Parathyroid adenoma (tissue), 2 donors: Measurements from ENCODE around the gene EXOSC2.

ENCODE experiments used
- H2AFZ ChIP-seq: fragments of 300-600 bp; sonication (generic); one replicate; pipeline ENCODE4 v1.7.0; 2017; ENCODE audit warnings: antibody characterized with exemption, mild to moderate bottlenecking
- H3K27ac ChIP-seq: fragments of 300-600 bp; sonication (generic); one replicate; pipeline ENCODE4 v1.7.0; 2017
- H3K27me3 ChIP-seq: fragments of 300-600 bp; sonication (generic); one replicate; pipeline ENCODE4 v1.7.0; 2017; ENCODE audit warnings: low read length; ENCODE audit not compliant: control insufficient read depth, insufficient read depth
- H3K36me3 ChIP-seq: fragments of 300-600 bp; sonication (generic); one replicate; pipeline ENCODE4 v1.7.0; 2017; ENCODE audit warnings: low read length; ENCODE audit not compliant: control insufficient read depth, insufficient read depth
- H3K4me1 ChIP-seq: fragments of 300-600 bp; sonication (generic); one replicate; pipeline ENCODE4 v1.7.0; 2017; ENCODE audit warnings: control low read depth
- H3K4me2 ChIP-seq: fragments of 300-600 bp; sonication (generic); one replicate; pipeline ENCODE4 v1.7.0; 2017; ENCODE audit warnings: low read length
- H3K4me3 ChIP-seq: fragments of 300-600 bp; sonication (generic); one replicate; pipeline ENCODE4 v1.7.0; 2017; ENCODE audit warnings: low read depth, low read length
- H3K79me2 ChIP-seq: fragments of 300-600 bp; sonication (generic); one replicate; pipeline ENCODE4 v1.7.0; 2017; ENCODE audit warnings: control low read depth
- H3K9ac ChIP-seq: fragments of 300-600 bp; sonication (generic); one replicate; pipeline ENCODE4 v1.7.0; 2017; ENCODE audit warnings: mild to moderate bottlenecking
- H3K9me3 ChIP-seq: fragments of 300-600 bp; sonication (generic); one replicate; pipeline ENCODE4 v1.7.0; 2017; ENCODE audit warnings: low read length; ENCODE audit not compliant: control insufficient read depth
- CTCF ChIP-seq: fragments of 300-600 bp; sonication (generic); IDR thresholded peaks from one replicate; pipeline ENCODE4 v1.7.0; 2017; ENCODE audit warnings: antibody characterized with exemption, mild to moderate bottlenecking
- donor health status: primary hyperparathyroidism.

EXOSC2 gene

GRCh38 chr9:130714586-130715110 lies 21.1 kb downstream of the EXOSC2 start:
- no peak for TF ChIP-seq CTCF
- H3K79me2 ChIP-seq: peaks cover 19% of the 10 kb centered on the region
- H3K36me3 ChIP-seq: no peaks in the 10 kb centered on the region
- peak overlapping the region; percentile 98 for H3K27ac ChIP-seq
- H3K4me2 ChIP-seq: peak overlapping the region; percentile 100
- no peaks in the 10 kb centered on the region for H3K4me1 ChIP-seq
- no peak overlapping the region for H2AFZ ChIP-seq
- peak overlapping the region; percentile 97 for H3K4me3 ChIP-seq
- no peak overlapping the region for H3K9ac ChIP-seq
- H3K27me3 ChIP-seq: no peaks in the 10 kb centered on the region
- no peaks in the 10 kb centered on the region for H3K9me3 ChIP-seq

DNA sequence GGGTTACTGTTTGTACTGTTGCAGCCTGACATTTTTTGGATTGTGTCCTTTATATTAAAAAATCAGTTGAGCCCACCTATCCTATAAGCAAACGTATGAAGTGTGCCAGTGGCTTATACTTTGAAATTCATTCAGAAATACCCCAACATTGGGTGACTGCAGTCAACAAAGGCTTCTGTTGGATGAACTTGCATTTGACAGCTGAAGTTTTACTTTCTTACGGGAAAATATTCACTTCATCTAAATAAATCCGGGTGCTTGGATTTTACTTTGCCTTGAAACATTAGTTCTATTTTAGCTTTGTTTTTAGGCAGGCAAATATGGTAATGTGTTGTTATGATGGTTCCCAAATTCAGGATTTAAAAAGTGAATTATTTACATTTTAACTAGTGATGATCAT lies 21.7 kb downstream of the EXOSC2 start:
- Histone ChIP-seq H3K36me3 (no peaks in the 10 kb centered on the region), H2AFZ (no peak overlapping the region), H3K4me1 (no peaks in the 10 kb centered on the region), H3K9me3 (no peaks in the 10 kb centered on the region), H3K27me3 (no peaks in the 10 kb centered on the region), H3K27ac (no peak overlapping the region), H3K9ac (no peak overlapping the region), H3K4me3 (peak overlapping the region; percentile 97), H3K4me2 (peak overlapping the region; percentile 100), H3K79me2 (peaks cover 22% of the 10 kb centered on the region)
- no peak for TF ChIP-seq CTCF

DNA sequence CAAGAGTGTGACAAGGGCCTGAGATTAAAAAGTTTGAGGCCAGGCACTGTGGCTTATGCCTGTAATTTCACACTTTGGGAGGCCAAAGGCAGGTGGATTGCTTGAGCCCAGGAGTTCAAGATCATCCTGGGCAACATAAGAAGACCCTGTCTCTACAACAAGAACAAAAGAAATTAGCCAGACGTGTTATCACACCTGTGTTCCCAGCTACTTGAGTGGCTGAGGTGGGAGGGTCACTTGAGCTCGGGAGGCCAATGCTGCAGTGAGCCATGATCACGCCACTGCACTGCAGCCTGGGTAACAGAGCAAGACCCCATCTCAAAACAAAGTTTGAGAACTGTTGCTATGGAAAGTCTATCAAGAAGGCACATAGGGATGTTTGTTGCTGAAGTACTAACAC lies 25.0 kb downstream of the EXOSC2 start:
- no peak overlapping the region for H3K27ac ChIP-seq
- no peaks in the 10 kb centered on the region for H3K9me3 ChIP-seq
- no peaks in the 10 kb centered on the region for H3K27me3 ChIP-seq
- no peaks in the 10 kb centered on the region for H3K4me1 ChIP-seq
- no peak for TF ChIP-seq CTCF
- no peak overlapping the region for H3K4me3 ChIP-seq
- H3K36me3 ChIP-seq: no peaks in the 10 kb centered on the region
- peaks cover 27% of the 10 kb centered on the region for H3K79me2 ChIP-seq
- no peak overlapping the region for H3K4me2 ChIP-seq
- no peak overlapping the region for H2AFZ ChIP-seq
- H3K9ac ChIP-seq: no peak overlapping the region

- H3K9me3 ChIP-seq: no peaks in the 10 kb centered on the region
These were observed 27.2 kb downstream of the EXOSC2 start for GRCh38 chr9:130720762-130721161.

More at GRCh38 chr9:130720762-130721161, 27.2 kb downstream of the EXOSC2 start:
- TF ChIP-seq CTCF: no peak
- Histone ChIP-seq H3K36me3 (no peaks in the 10 kb centered on the region), H3K4me1 (no peaks in the 10 kb centered on the region), H3K9ac (no peak overlapping the region), H3K79me2 (peaks cover 25% of the 10 kb centered on the region), H3K27me3 (no peaks in the 10 kb centered on the region), H2AFZ (no peak overlapping the region), H3K4me3 (no peak overlapping the region), H3K27ac (no peak overlapping the region), H3K4me2 (no peak overlapping the region)
